ENCODE data around the gene TMC6.
"Not testable (repeated sequence)": the region's sequence is repeated elsewhere in the genome, so short reads cannot be mapped to it uniquely, and the experiment has no call there.

Gene TMC6

DNA sequence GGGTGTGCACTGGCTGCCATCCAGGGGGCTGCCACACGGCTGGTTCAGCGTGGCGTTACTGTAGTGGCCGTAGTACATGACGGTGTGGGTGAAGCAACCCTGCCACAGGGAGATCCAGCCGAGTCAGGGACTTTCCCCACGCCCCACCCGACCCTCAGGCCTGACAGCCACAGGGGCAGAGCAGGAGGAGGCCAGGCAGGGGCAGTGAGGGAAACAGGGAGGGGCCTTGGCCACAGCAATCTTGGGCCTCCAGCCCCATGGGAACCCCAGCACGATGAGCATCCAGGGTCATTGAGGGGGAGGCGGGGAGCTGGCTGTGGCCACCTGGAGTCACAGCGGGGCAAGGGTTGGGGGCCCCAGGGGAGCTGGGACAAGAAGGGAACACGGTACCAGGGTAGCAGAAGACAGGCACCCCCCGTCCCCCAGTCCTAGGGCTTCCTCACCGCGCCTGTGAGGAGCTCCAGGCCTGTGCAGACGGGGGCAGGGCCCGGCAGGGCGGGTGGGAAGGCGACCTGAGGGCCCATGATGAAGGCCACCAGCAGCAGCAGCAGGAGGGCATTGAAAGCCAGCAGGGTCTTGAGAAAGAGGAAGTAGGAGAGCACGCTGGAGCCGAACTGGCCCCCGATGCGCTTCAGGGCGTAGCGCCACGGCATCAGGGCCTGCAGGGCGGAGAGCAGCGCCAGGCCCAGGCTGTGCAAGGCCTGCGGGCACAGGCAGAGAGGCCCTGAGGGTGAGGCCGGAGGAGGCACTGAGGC is 4.3 kb downstream of the TMC6 start:
- DNase-seq: peak in 1 of 14 donors; percentile 29

GRCh38 chr17:78123258-78123929 is 5.2 kb downstream of the TMC6 start:
- no peak for DNase-seq

- DNase-seq: no peak
Observed at GRCh38 chr17:78122931-78123249, 5.7 kb downstream of the TMC6 start.

GRCh38 chr17:78122216-78122930 is 6.2 kb downstream of the TMC6 start:
- DNase-seq: no peak

GRCh38 chr17:78121801-78122215 is 6.7 kb downstream of the TMC6 start:
- DNase-seq: no peak

DNA sequence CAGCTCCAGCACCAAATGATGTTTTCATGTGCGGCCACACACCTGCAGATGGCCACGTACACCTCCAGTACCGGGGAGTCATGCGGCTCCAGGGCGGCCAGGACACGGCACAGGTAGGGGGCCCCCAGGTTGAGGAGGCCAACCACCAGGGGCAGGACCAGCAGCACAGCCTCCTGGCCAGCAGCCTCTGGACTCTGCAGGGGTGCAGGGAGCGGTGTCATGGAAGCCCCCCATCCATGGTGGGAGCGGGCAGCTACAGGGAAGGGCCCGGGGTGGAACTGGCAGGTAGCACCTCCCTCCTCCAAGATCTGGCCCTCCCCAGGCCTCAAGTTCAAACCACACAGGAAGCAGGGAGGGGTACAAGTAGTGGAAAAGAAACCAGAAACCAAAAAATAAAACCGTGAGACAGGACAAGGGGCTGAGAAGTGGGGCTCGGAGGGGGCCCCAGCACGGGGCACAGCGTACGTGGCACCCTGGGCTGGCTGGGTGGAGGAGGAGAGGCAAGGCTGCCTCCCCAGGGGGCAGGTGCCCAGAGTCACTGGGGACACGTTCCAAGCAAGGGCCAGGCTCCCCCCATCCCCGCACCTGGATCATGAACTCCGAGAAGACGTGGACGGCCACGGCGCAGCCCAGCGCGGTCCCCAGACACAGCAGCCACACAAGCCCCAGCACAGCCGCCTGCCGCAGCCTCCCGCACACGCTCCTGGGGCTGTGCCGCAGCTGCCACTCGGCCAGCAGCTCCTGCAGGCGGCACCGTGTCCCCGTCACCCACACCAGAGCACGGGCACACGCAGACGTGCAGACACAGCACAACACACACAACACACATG is 7.4 kb downstream of the TMC6 start:
- no peak for DNase-seq

GRCh38 chr17:78120537-78120936 is 8.0 kb downstream of the TMC6 start:
- DNase-seq: no peak

- DNase-seq: no peak
Observed at GRCh38 chr17:78118801-78119241, 9.7 kb downstream of the TMC6 start.

GRCh38 chr17:78117027-78117981 is 11.3 kb downstream of the TMC6 start:
- DNase-seq: peak in 7 of 14 donors; percentile 23 to 49 (median 40)

- no peak for DNase-seq
Observed at GRCh38 chr17:78116411-78116810, 12.1 kb downstream of the TMC6 start.

DNA sequence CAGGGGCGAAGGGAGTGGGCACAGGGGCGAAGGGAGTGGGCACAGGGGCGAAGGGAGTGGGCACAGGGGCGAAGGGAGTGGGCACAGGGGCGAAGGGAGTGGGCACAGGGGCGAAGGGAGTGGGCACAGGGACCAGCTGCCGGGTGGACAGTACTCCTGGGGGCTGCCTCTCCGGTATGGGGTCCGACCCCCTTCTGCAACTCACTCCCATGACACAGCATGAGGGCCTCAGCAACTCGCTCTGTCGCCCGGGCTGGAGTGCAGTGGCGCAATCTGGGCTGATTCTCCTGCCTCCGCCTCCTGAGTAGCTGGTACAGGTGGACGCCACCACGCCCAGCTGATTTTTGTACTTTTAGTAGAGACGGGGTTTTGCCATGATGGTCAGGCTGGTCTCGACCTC is 12.8 kb downstream of the TMC6 start:
- not testable (repeated sequence) for DNase-seq

DNA sequence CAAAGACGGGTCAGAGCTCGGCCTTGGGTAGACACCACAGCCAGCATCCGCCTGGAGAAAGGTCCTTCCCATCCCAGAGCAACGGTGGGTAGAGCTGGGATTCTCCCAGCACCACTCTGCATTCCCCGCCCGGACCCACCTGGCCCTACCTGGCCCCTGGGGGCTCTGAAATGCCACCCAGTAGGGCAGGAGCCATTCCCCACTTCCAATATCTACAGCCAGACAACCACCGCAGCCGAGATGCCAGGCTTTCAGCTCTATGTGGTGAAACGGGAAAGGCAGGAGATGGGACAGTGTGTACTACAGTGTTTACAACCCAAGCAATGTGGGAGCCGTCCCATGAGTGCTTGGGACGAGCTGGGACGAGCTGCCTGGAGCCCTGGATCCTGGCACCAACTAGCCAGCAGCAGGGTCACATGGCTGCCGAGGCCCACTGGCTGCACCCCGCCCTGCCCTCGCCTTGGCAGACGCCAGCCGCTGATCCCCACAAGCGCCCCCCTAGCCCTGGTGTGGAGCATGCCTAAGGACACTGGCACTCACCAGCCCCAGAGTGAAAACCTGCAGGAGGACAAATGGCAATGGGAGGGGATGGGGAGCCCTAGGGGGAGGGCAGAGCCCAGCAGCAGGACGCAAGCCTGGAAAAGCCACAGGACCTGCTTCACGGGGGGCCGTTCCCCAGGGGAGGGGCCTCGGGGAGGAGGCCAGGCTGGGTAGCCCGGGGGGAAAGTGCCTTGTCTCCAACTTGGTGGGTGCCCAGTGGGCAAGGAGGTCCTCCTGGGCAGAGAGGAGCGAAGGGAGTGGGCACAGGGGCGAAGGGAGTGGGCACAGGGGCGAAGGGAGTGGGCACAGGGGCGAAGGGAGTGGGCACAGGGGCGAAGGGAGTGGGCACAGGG is 13.5 kb downstream of the TMC6 start:
- peak in 13 of 14 donors; percentile 36 to 93 (median 86) for DNase-seq

DNA sequence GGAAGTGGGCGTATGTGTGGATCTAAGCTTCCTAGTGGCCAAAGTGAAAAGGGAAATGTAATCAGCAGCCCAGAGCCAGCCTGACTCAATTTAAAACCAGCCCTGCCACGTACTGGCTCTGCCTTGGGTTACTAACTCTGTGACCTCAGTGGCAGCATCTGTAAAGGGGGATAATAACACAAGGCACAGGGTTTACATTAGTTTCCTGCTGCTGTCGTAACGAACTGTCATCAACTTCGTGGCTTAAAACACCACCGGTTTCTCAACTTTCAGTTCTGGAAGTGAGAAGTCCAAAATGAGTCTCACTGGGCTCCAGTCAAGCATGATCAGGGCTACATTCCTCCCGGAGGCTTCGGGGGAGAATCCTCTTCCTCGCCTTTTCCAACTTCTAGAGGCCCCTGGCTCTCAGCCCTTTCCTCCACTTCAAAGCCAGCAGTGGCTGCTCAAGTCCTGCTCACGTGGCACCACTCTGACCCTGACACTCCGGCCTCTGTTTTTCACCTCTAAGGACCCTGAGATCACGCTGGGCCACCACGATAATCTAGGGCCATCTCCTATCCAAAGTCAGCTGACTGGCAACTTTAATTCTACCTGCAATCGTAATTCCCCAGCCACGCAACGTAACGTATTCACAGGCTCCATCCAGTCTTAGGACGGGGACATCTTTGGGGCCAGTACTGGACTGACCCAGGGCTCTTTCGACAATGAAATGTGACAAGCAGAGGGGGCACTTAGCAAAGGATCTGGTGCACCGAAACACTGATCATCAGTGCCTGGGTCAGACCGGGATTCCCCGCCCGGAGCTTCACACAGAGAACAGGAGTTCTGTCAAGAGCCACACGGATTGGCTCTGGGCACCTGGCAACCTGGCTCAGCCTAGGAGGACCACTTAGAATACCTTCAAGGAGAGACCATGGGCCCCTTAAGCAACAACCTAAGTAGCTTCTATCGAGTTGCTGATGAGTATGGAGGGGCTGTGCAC is 14.5 kb downstream of the TMC6 start:
- no peak for DNase-seq

DNA sequence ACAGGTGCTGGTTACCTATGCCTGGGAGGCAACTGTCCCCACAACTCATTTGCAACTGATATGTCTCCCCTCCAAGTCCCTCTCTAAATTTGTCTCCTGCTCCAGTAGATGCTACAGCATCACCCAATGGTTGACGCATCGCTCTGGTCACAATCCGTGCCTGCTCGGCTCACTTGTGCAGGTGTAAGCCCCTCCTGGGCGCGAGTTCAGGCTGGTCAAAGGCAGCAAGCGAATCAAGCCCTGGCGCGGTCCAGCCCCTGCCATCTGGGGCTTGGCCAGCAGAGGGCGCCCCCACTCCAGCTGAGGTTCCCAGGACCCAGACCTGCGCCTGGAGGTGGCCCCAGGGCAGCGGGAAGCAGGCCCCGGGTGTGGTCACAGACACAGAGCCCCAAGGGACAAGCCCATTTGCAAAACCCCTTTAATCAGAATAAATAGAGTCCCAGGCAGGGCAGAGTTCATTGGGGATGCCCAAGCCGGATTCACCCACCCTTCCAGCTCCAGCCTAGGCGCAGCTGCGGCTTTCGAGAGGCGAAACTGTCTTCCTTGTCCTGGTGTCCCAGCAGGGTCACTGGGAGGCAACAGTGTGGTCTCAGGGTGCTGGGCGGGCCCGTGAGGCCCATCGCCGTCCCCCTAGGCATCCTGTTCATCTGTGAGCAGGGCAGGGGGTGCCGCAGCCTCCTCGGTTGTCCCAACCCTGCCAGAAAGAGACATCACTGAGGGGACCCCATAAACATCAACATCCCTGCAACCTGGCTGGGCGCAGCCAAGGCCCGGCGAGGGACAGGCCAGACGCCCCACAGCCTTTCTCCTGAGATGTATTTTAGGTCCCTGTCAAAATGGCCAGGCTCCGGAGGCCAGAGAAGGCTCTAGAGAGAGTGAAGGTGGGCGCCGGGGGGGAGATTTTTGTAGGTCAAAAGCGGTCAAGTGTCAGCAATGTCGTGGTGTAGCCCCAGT is 15.8 kb downstream of the TMC6 start:
- peak in 13 of 14 donors; percentile 25 to 88 (median 53) for DNase-seq

DNA sequence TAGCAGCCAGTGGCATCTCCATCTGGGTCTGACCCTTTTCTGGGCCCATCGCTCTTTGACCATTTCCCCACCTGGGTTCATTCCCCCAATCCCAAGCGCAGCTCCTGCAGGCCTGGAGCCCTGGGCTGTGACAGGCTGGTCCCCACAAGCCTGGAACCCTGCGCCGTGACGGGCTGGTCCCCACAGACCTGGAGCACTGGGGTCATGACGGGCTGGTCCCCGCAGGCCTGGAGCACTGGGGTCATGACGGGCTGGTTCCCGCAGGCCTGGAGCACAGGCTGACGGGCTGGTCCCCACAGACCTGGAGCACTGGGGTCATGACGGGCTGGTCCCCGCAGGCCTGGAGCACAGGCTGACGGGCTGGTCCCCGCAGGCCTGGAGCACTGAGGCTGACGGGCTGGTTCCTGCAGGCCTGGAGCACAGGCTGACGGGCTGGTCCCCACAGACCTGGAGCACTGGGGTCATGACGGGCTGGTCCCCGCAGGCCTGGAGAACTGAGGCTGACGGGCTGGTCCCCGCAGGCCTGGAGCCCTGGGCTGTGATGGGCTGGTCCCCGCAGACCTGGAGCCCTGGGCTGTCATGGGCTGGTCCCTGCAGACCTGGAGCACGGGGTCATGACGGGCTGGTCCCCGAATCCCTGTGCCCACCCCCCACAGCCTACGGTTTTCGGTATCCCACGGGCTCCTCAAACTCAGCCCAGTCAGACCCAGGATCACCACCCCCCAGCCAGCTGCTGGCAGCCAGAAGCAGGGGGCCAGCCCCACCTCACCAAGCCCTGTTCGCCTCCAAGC is 16.6 kb downstream of the TMC6 start:
- DNase-seq: no peak

- no peak for DNase-seq
Observed at GRCh38 chr17:78111016-78111726, 17.4 kb downstream of the TMC6 start.

Data from C1 segment of cervical spinal cord (tissue), 14 donors.